Stimulated activated CD8-positive, alpha-beta memory T cell treated with anti-CD3 and anti-CD28 coated beads, Interleukin-7, amount 100 ng/mL, for 48 hours (primary cell): ENCODE measurements around the gene ANKS1A.
"Not testable (repeated sequence)": the region's sequence is repeated elsewhere in the genome, so short reads cannot be mapped to it uniquely, and the experiment has no call there.

Experiments
- DNase-seq, 2 donors: peaks; one replicate each; pipeline ENCODE4 v3.0.0-alpha.2; 2020; ENCODE audit warnings: low read depth in 1 of 2; ENCODE audit errors: extremely low read depth in 1 of 2

The ANKS1A gene

DNA sequence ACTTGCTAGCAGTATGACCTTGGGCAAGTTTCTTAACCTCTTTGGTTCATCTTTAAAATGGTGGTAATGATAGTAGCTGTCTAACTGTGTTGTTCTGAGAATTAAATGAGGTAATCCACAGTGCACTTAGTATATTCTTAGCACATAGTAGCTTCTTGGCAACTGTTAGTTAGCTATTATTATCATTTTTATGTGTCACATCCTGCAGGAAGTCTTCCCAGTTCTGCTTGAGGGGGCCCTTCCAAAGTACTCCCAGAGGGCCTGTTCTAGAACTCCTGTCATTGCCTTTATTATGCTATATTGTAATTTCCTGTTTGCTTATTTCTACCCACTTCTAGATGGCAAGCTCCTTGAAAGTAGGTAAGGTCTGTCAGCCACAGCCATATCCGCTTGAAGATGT lies 30.6 kb downstream of the ANKS1A start:
- no peak for DNase-seq

DNA sequence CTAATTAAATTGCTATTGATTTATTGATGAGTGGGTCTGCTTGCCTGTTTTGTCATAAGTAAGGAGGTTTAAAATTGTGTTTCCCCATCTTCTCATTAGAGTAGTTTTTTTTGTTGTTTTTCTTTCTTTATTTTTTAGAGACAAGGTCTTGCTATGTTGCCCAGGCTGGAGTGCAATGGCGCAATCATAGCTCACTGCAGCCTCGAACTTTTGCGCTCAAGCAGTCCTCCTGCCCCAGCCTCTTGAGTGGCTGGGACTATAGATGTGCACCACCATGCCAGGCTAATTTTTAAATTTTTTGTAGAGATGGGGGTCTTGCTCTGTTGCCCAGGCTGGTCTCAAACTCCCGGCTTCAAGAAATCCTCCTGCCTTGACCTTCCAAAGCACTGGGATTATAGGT lies 31.0 kb downstream of the ANKS1A start:
- DNase-seq: no peak

DNA sequence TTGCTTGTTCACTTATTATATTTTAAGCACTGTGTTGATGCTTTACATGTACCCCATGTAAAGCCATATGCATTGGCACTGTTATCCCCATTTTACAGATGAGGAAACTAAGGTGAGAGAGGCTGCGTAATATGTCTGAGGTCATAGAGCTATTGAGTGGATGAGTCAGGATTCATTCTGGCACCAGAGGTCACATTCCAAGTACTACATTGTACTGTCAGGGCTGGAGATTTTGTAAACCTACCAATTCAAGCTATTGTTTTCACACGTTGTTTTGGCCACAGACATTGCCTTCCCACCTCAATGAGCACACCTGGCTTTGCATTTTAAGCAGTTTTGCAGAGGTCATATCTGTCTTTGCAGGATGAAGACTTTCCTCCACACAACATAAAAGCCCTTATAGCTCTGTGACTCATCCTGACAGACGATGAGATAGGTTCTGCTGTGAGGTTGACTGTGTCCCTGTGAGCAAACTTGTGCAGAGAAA lies 33.2 kb downstream of the ANKS1A start:
- DNase-seq: no peak

DNA sequence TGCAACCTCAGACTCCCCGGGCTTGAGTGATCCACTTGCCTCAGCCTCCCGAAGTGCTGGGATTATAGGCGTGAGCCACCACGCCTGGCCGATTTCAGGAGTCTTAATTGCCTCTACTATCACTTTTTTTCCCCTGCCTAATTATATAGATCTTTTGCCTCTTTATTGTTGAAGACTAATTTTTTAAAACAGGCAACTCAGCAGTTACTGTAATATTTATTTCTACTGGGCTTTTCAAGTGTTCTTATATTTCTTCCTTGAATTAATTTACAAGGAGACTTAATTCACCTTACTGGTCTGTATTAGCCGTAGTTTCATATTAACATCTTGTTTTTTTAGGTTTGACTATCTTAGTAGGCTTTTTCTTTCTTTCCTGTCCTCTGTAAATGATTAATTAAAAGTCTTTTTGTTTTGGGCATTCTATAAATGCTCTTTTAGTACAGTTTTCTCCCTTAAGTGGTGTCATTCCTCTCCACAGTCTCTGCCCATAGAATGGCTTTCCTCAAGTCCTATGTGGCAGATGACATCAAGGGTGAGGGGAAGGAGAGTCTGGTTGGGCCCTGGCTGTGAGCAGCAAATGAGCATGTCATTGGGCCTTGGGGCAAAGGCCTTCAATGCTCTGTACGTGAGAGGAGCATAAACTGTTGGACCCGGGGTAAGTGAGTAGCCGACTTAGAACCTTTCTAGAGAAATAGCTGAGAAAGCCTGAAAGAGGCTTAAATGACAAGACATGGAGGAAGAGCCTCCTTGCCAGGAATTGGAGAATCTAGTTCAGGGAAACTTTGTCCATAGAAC lies 36.0 kb downstream of the ANKS1A start:
- DNase-seq: no peak

DNA sequence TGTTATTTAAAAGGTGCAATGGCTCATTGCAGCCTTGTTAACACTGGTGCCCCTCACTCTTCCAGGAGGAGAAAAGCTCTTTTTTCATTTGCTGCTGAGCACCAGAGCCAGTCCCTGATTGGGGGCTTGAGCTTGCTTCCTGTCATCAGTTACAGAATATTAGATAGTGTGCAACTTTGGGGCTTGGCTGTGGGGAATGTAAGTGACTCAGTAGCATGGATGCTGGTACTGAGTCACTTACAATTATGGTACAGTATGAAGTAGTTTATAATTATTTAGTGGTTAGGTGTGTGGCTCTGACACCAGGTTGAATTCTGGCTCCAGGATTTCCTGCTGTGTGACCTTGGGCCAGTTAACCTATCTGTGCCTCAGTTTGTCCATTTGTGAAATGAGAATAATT lies 37.6 kb downstream of the ANKS1A start:
- DNase-seq: no peak

DNA sequence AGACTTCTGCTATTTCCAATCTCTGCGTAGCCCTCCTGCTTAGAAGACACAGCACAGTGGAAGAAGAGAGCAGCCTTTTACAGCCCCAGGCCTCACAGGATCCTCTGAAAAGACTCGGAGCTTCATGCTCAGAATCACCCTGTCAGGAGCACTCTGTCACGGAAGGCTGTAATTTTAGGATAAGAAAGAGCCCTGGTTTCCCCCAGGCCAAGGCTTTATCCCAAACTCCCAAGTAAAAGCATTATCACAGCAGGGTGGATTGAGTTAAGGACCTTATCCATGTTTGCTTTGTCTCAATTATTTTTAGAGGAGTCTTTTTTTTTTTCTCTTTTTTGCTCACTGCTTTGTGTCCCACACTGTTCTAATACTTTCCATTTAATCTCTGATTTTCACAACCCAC lies 39.2 kb downstream of the ANKS1A start:
- no peak for DNase-seq

DNA sequence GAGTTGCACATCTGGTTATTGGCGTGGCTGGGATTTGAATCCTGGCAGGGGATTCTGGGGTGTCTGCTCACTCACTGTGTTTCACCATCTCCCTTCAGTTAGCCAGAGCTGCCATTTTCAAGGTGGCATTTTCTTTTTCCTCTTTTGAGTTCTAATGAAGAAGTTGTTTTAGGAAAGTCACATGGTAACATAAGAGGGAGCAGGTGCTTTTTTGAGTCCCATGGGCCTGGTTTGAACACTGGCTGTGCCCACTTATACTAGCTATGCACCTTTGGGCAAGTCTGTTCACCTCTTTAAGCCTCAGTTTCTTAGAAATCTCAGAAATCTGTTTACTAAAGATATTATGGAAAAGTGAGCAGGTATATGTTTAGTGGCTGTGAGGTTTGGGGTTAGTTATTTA lies 39.6 kb downstream of the ANKS1A start:
- DNase-seq: no peak

DNA sequence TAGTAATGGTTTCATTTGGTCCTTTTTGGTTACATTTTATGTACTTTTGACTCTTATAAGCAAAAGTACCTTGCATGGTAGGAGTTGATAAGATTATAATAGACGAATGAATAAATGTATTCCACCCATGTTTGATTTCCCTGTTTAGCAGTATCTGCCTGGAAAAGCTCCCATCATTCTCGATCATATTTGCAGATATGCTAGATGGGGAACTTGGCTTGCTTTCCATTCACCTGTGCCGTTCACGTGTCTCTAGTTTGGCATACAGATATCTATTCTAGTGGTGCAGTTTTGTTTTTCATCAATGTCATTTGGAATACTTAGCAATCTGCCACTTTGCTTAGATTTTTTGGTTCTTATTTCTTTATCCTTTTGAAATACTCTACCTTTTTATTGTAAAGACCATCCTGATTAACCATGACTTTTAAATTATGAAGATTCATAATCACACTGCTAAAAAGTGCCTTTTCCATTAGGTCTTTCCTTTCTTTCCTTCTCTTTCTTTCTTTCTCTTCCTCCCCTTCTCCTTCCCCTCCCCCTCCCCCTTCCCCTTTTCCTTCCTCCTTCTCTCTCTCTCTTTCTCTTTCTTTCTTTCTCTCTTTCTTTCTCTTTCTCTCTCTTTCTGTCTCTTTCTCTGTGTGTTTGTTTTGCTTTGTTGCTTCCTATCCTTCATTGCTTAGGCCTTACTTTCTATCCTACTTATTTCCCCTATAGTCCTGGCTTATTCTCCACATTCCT lies 40.4 kb downstream of the ANKS1A start:
- no peak for DNase-seq

DNA sequence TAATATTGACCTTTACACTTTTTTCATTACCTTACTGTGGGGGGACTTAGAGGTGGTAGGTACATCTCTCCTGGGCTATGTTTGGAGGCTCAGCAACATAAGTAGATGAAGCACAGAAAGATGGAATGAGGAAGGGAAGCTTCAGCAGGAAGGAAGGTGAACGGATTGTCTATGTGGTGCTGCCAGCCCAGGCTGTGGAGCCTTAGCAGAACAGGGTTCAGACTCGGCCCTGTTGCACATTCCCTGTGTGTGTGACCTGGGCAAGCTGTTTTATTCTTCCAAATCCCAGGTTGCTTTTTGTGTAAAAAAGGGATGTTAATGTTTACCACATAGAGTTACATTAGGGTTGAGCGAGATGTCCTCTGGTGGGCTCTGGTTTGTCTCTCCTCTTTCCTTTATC lies 41.2 kb downstream of the ANKS1A start:
- DNase-seq: no peak

DNA sequence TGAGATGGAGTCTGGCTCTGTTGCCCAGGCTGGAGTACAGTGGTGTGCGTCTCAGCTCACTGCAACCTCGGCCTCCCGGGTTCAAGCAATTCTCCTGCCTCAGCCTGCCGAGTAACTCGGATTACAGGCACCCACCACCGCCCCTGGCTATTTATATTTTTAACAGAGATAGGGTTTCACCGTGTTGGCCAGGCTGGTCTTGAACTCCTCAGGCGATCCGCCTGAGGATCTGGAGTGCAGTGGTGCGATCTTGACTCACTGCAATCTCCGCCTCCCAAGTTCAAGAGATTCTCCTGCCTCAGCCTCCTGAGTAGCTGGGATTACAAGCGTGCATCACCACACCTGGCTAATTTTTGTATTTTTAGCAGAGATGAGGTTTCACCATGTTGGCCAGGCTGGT lies 43.1 kb downstream of the ANKS1A start:
- not testable (repeated sequence) for DNase-seq

DNA sequence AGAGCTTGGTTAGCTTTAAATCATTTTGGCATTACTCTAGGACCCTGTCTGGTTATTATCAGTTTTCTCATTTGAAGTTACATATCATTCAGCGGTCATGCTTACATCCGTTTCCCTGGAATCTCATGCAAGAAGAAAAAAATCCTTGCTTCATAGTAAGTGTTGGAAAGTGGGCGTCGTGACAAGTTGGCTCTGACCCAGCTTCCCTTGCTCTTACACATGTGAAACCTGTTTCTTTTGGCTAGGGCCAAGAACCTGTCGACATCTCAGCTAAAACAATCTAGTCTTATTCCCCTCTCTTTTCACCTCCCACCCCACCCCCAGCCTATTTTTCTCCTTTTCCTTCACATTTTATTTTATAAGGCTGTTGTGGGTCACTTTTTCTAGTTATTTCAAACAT lies 45.5 kb downstream of the ANKS1A start:
- DNase-seq: no peak

DNA sequence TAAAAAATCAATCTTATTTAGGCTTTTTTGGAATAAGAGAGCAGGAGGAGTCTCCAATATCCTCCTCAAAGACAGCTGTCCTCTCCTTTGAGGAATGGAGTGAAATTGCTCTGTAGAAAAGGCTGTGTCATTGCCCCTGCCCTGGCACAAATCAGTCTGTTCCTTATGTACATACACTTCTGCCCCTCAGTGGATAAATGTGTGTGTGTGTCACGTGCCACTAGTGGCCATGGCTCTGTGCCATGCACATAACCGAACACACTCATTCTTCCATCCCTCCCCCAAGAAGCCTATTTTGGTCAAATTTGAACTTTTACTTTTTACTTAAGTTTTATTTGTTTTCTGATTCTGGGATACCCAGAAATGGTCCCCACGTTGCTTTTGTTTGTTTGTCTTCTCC lies 49.2 kb downstream of the ANKS1A start:
- no peak for DNase-seq

DNA sequence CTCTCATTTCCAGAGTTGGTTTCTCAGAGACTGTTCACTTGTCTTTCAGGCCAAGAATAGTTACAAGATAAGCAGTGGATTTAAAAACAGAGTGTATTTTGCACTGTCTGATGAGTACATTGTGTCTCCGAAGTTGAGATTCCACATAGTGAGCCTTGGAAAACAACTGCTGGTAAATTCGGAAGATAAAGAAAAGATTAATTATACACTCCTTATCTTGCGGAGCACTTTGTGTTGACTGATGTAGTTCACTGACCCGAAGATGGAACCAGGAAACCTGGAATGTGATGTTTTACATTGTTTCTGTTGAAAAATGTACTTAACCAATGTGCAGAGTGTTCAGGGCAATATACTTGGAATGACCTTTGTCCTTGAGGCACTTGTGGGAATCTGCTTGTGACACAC lies 51.0 kb downstream of the ANKS1A start:
- DNase-seq: no peak

DNA sequence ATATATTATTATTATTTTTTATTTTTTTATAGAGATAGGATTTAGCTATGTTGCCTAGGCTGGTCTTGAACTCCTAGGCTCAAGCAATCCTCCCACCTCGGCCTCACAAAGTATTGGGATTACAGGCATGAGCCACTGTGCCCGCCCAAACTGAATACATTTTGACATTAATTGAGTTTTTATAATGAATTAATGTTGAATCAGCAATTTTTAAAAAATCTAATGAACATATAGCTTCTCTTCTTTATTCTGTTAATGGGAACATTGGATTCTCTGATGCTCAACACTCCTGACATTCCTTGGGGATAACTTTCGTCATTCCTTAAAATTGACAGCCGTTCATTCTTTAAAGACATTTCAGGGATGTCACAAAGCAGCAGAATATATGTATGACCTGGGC lies 52.4 kb downstream of the ANKS1A start:
- DNase-seq: no peak

DNA sequence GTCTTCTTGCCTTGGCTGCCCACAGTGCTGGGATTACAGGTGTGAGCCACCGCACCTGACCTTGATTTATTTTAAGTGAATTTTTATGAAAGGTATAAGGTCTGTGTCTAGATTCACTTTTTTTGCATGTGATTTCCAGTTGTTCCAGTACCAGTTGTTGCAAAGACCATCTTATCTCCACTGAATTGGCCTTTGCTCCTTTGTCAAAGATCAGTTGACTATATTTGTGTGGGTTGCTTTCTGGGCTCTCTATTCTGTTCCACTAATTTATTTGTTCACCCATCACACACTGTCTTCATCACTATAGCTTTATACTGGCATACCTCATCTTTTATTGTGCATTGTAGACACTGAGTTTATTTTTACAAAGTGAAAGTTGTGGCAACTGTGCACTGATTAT lies 56.3 kb downstream of the ANKS1A start:
- no peak for DNase-seq

DNA sequence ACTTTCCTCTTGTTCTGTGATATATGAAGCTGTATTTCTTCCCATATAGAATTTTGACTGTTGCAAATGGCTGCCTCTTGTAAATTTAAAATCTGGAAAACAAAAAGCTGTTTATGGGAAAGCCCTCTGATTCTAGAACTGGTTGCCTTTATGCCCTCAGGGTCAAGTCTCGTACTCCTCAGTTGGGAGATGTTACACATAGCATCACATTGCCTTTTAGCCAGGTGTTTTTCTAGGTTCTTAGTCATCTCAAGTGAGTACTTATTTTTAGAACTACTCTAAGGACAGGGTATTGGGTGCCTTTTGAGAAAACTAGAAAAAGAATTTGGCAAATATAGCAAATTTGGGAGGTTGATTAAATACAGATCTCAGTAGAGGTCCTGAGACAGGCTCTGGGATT lies 58.5 kb downstream of the ANKS1A start:
- no peak for DNase-seq

DNA sequence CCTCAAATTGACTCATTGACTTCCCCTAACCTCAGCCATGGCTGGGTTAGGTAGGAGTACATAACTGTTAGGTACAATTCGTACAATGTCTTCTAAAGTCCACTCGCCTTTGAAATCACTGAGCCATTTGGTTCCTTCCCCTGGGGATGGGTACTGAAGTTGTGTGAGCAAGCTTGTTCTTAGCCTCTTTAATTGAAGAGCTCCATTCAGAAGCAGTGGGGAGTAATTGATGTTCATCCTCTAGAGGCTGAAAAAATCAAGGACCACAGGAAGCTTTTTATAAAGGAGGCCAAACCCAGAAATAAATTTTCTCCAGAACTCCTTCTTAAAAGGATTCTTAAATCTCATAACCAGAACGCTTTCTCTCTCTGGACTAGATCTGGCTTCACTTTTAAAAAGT lies 60.6 kb downstream of the ANKS1A start:
- no peak for DNase-seq

DNA sequence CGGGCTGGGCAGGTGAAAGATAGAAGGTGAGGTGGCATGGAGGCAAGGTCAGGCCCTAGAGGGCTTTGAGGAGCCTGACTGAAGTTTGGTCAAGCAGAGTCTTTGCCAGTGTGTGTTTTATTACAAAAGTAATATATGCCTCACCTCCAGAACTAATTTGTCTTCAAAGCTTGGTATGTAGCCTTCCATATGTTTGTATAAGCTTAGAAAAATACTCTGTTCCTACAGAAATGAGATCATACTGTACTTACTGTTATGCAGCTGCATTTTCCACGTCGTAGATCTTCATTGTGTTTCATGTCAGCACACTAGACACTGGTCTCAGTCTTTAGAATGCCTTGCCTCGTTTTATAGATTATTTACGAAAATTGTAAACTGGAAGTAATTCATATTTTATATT lies 61.8 kb downstream of the ANKS1A start:
- DNase-seq: no peak

DNA sequence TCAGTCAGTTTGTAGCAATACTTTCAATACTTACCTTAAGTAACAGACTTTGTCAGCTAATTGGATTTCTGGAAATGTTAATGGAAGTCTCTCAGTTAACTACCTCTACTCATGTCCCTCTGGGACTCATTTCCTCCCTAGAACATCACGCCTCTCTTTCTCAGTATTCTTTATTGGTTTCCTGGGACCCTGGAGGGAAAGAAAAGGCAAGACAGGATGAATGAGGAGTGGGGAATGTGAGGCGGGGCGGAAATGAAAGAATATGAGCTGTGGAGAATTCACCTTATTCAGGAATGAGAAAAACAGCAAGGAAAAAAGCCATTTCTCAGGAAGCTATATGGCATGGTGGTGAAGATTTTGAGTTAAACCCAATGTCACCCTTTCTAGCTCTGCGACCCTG lies 62.7 kb downstream of the ANKS1A start:
- DNase-seq: no peak

DNA sequence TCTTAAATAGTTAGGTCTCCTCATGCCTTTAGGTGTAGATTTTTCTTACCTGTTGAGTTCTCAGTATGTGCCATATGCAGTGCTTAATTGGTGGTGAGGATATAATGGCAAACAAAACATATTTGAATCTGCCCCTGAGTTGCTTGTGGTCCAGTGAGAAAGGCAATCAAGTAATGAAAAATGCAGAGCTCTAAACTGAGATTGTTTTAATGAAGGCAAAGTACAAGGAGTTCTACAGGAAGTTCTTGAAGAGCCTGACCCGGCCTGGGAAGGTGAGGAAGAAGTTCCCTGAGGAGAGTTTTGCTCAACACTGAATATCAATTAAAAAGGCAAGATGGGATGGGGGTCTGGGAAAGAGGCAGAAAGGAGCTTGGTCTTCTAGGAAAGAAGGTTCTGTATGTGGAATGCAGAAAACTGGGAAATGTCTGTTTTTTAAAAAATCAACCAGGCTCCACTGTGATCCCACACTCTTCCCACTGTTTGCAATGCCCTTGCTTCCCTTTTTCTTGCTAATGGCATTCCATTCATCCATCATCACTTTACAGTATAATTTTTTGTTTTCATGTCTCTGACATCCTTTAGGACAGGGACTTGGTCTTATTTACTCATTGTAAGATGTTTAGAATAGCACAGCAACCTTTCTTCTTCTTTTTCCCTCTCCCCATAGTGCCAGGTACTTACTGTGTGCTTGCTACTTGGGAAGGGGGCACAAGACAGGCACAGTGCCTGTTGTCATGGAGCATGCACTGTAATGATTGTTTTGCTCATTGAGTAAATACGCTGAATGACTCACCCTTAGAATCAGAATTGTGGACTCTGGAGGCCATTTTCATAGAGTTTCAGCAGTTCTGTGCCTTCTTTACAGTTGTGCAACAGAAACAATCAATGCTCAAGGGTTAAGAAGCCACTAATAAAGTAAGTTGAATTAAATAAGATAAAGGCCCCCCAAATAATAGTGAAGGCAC lies 64.3 kb downstream of the ANKS1A start:
- DNase-seq: no peak

DNA sequence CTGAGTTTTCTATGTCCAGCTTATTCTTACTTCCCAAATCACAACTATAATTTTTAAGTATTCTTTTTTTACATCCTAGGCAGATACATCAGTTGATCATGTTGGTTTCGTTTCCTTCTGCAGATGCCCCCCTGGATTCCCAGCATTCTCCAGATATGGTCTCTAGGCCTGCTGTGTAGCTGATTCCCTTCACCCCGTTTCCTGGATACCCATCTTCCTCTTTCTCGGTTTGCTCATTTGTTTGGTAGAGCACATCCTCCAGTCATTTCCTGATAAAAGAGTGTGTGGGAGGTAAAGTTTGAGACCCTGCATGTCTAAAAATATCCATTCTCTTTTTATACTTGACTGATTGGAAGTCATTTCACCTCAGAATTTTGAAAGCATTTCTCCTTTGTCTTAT lies 66.4 kb downstream of the ANKS1A start:
- no peak for DNase-seq
